ENCODE measurements around the gene CBL.

- TF ChIP-seq, protein P1, sequence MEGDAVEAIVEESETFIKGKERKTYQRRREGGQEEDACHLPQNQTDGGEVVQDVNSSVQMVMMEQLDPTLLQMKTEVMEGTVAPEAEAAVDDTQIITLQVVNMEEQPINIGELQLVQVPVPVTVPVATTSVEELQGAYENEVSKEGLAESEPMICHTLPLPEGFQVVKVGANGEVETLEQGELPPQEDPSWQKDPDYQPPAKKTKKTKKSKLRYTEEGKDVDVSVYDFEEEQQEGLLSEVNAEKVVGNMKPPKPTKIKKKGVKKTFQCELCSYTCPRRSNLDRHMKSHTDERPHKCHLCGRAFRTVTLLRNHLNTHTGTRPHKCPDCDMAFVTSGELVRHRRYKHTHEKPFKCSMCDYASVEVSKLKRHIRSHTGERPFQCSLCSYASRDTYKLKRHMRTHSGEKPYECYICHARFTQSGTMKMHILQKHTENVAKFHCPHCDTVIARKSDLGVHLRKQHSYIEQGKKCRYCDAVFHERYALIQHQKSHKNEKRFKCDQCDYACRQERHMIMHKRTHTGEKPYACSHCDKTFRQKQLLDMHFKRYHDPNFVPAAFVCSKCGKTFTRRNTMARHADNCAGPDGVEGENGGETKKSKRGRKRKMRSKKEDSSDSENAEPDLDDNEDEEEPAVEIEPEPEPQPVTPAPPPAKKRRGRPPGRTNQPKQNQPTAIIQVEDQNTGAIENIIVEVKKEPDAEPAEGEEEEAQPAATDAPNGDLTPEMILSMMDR (conservative IDR thresholded peaks at IDR 0.05 in 1 of 2, IDR thresholded peaks at IDR 0.05 in 1 of 2; ENCODE audit: extremely low read depth in 1 of 2, insufficient read depth in 1 of 2, low read depth in 1 of 2, low read length in 2 of 2): no peak
- TF ChIP-seq EZH2 (IDR thresholded peaks at IDR 0.05; ENCODE audit: borderline replicate concordance, low read length): no peak
Observed at GRCh38 chr11:119347242-119347641, 141.1 kb downstream of the CBL start.
